ENCODE data around the gene PIGB. TPM values are rescaled to one million over a fixed set of nuclear protein-coding genes. Genes with fewer than 3 reads are reported as not detected.
A peak's percentile ranks its signal among the peaks of the same experiment; 100 is the strongest.

The PIGB gene
- total and polyA plus RNA-seq, 2 of the 4 experiments (the other 2 are of a cell fraction): 9.2 to 11.8 TPM

GRCh38 chr15:55277715-55278114 lies 41.3 kb upstream of the PIGB start:
- Histone ChIP-seq H2BK20ac (ENCODE audit: low read depth, low read length) (no peak overlapping the region; the same call in 1 of the 2 replicates), H3K4me2 (ENCODE audit: low read depth, low read length) (no peak overlapping the region), H3K56ac (ENCODE audit: extremely low read depth, insufficient read depth, low read length) (no peak overlapping the region), H2AK9ac (replicated peaks; ENCODE audit: low read depth, low read length, poor library complexity) (peak overlapping the region; percentile 52), H2AK5ac (ENCODE audit: low read depth, low read length) (peak overlapping the region; percentile 87), H2BK5ac (ENCODE audit: low read depth, low read length, poor library complexity, severe bottlenecking) (no peak overlapping the region), H4K91ac (ENCODE audit: insufficient read depth, low read depth, low read length) (no peak overlapping the region), H3K27ac (ENCODE audit: insufficient read depth, low read length) (no peak overlapping the region), H4K5ac (ENCODE audit: low read depth, low read length) (no peak overlapping the region), H3K79me1 (ENCODE audit: low read depth in 1 of 2, low read length in 2 of 2) (peaks cover 10 to 36% of the 10 kb centered on the region in 2 experiments), H2AFZ (replicated peaks; ENCODE audit: low read length, poor library complexity) (no peak overlapping the region), H4K20me1 (ENCODE audit: insufficient read depth, low read length) (peaks cover 13% of the 10 kb centered on the region; the same call in 1 of the 2 replicates), H3K4me3 (ENCODE audit: insufficient read depth, low read depth, low read length) (no peak overlapping the region), H3K4ac (ENCODE audit: low read depth, low read length) (0 out of 2 replicates have a peak overlapping the region, but pooled peaks have one; percentile 22), H3K14ac (replicated peaks; ENCODE audit: low read depth, low read length) (peak overlapping the region; percentile 68; the same call in 1 of the 2 replicates), H3K9me3 (ENCODE audit: control insufficient read depth, insufficient read depth, low read length) (no peaks in the 10 kb centered on the region), H3K18ac (ENCODE audit: low read depth, low read length) (no peak overlapping the region), H3K27me3 (ENCODE audit: control insufficient read depth, insufficient read depth, low read length) (no peaks in the 10 kb centered on the region), H4K8ac (ENCODE audit: low read depth in 2 of 2, low read length in 2 of 2) (no peak overlapping the region), H3K23ac (ENCODE audit: low read depth, low read length) (peak overlapping the region; percentile 42; the same call in 1 of the 2 replicates), H3K9ac (ENCODE audit: low read depth, low read length) (no peak overlapping the region), H2BK15ac (ENCODE audit: low read depth, low read length) (peak overlapping the region; percentile 52; the same call in 2 of the 3 replicates), H3K36me3 (ENCODE audit: control insufficient read depth, insufficient read depth, low read length) (no peaks in the 10 kb centered on the region), H2BK120ac (ENCODE audit: low read depth, low read length) (no peak overlapping the region; the same call in 1 of the 2 replicates), H3K9me1 (ENCODE audit: insufficient read depth, low read length) (peaks cover 15% of the 10 kb centered on the region), H3K4me1 (ENCODE audit: control insufficient read depth, insufficient read depth, low read length) (peaks cover 10% of the 10 kb centered on the region)
- dilution Hi-C loops (cut with HindIII; ENCODE audit: low sequenced_read_pairs, unreplicated experiment) (no loop called here), intact Hi-C loops (cut with micrococcal nuclease) (no loop called here), in situ Hi-C loops (cut with MboI; ENCODE audit: low sequenced_read_pairs) (no loop called here)
- BruUV-seq (replicated peaks): no TSS peak
- WGBS, 2 experiments (ENCODE audit: extremely low coverage in 2 of 2, insufficient read length in 1 of 2): no CpG with 5 or more reads among the region's 2 CpGs
- no peak for ATAC-seq (ENCODE audit: low read depth)
- TF ChIP-seq MAZ (IDR thresholded peaks at IDR 0.05; ENCODE audit: borderline replicate concordance, low read depth, low read length) (no peak), MAFK (IDR thresholded peaks at IDR 0.05; ENCODE audit: low read depth, low read length) (no peak), CEBPB (IDR thresholded peaks at IDR 0.05; ENCODE audit: low read depth, low read length) (no peak), RAD21 (IDR thresholded peaks at IDR 0.05; ENCODE audit: low read length) (no peak), NFE2L2 (IDR thresholded peaks at IDR 0.05; ENCODE audit: low read depth, low read length) (no peak), CHD1 (IDR thresholded peaks at IDR 0.05; ENCODE audit: low read depth, low read length) (no peak), RCOR1 (IDR thresholded peaks at IDR 0.05; ENCODE audit: insufficient replicate concordance, low read length) (no peak), FOS (IDR thresholded peaks at IDR 0.05; ENCODE audit: low read depth, low read length) (no peak), POLR2A (IDR thresholded peaks at IDR 0.05; ENCODE audit: low read depth, low read length) (no peak), RFX5 (IDR thresholded peaks at IDR 0.05; ENCODE audit: low read depth, low read length) (no peak), MXI1 (IDR thresholded peaks at IDR 0.05; ENCODE audit: borderline replicate concordance, low read depth, low read length) (no peak), SMC3 (IDR thresholded peaks at IDR 0.05; ENCODE audit: low read depth, low read length) (no peak), BHLHE40 (IDR thresholded peaks at IDR 0.05; ENCODE audit: low read depth, low read length) (no peak)
- TF ChIP-seq, protein P1, sequence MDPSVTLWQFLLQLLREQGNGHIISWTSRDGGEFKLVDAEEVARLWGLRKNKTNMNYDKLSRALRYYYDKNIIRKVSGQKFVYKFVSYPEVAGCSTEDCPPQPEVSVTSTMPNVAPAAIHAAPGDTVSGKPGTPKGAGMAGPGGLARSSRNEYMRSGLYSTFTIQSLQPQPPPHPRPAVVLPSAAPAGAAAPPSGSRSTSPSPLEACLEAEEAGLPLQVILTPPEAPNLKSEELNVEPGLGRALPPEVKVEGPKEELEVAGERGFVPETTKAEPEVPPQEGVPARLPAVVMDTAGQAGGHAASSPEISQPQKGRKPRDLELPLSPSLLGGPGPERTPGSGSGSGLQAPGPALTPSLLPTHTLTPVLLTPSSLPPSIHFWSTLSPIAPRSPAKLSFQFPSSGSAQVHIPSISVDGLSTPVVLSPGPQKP (IDR thresholded peaks at IDR 0.05; ENCODE audit: borderline replicate concordance, low read depth, low read length): no peak
- TF ChIP-seq, protein P2, sequence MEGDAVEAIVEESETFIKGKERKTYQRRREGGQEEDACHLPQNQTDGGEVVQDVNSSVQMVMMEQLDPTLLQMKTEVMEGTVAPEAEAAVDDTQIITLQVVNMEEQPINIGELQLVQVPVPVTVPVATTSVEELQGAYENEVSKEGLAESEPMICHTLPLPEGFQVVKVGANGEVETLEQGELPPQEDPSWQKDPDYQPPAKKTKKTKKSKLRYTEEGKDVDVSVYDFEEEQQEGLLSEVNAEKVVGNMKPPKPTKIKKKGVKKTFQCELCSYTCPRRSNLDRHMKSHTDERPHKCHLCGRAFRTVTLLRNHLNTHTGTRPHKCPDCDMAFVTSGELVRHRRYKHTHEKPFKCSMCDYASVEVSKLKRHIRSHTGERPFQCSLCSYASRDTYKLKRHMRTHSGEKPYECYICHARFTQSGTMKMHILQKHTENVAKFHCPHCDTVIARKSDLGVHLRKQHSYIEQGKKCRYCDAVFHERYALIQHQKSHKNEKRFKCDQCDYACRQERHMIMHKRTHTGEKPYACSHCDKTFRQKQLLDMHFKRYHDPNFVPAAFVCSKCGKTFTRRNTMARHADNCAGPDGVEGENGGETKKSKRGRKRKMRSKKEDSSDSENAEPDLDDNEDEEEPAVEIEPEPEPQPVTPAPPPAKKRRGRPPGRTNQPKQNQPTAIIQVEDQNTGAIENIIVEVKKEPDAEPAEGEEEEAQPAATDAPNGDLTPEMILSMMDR (conservative IDR thresholded peaks at IDR 0.05; ENCODE audit: low read depth, low read length): no peak
- TF ChIP-seq, protein P3, sequence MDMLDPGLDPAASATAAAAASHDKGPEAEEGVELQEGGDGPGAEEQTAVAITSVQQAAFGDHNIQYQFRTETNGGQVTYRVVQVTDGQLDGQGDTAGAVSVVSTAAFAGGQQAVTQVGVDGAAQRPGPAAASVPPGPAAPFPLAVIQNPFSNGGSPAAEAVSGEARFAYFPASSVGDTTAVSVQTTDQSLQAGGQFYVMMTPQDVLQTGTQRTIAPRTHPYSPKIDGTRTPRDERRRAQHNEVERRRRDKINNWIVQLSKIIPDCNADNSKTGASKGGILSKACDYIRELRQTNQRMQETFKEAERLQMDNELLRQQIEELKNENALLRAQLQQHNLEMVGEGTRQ (IDR thresholded peaks at IDR 0.05; ENCODE audit: low read depth, low read length): no peak
- CTCF ChIA-PET: interaction anchor here (0.6 kb wide), 1 partner anchor 1349 kb away, joined by 4 read pairs; no protein-coding TSS in a partner anchor
- POLR2A ChIA-PET (ENCODE audit: unreplicated experiment): no interaction called here
- DNase-seq: no peak

All from IMR-90 (cell line).